ENCODE results near the gene NFIB.

Gene NFIB

GRCh38 chr9:14281136-14281795 lies 32.7 kb downstream of the NFIB start:
- no peak for DNase-seq (ENCODE audit: extremely low read depth in 1 of 2, low read depth in 1 of 2)

- no peak for DNase-seq (ENCODE audit: extremely low read depth in 1 of 2, low read depth in 1 of 2)
Observed at GRCh38 chr9:14279671-14280070, 34.3 kb downstream of the NFIB start.

- no peak for DNase-seq (ENCODE audit: extremely low read depth in 1 of 2, low read depth in 1 of 2)
Observed at GRCh38 chr9:14278291-14278721, 35.6 kb downstream of the NFIB start.

GRCh38 chr9:14277761-14278160 lies 36.2 kb downstream of the NFIB start:
- no peak for DNase-seq (ENCODE audit: extremely low read depth in 1 of 2, low read depth in 1 of 2)

GRCh38 chr9:14277244-14277643 lies 36.7 kb downstream of the NFIB start:
- no peak for DNase-seq (ENCODE audit: extremely low read depth in 1 of 2, low read depth in 1 of 2)

- no peak for DNase-seq (ENCODE audit: extremely low read depth in 1 of 2, low read depth in 1 of 2)
Observed at GRCh38 chr9:14275331-14275730, 38.6 kb downstream of the NFIB start.

GRCh38 chr9:14273696-14274121 lies 40.2 kb downstream of the NFIB start:
- DNase-seq (ENCODE audit: extremely low read depth in 1 of 2, low read depth in 1 of 2), result no peak

GRCh38 chr9:14272927-14273528 lies 40.9 kb downstream of the NFIB start:
- no peak for DNase-seq (ENCODE audit: extremely low read depth in 1 of 2, low read depth in 1 of 2)

- no peak for DNase-seq (ENCODE audit: extremely low read depth in 1 of 2, low read depth in 1 of 2)
Observed at GRCh38 chr9:14271093-14271673, 42.8 kb downstream of the NFIB start.

GRCh38 chr9:14270358-14271092 lies 43.4 kb downstream of the NFIB start:
- no peak for DNase-seq (ENCODE audit: extremely low read depth in 1 of 2, low read depth in 1 of 2)

- no peak for DNase-seq (ENCODE audit: extremely low read depth in 1 of 2, low read depth in 1 of 2)
Observed at GRCh38 chr9:14269916-14270315, 44.0 kb downstream of the NFIB start.

- DNase-seq (ENCODE audit: extremely low read depth in 1 of 2, low read depth in 1 of 2), result no peak
Observed at GRCh38 chr9:14263707-14264483, 50.0 kb downstream of the NFIB start.

GRCh38 chr9:14262827-14263226 lies 51.1 kb downstream of the NFIB start:
- DNase-seq (ENCODE audit: extremely low read depth in 1 of 2, low read depth in 1 of 2), result no peak

GRCh38 chr9:14261616-14262015 lies 52.3 kb downstream of the NFIB start:
- no peak for DNase-seq (ENCODE audit: extremely low read depth in 1 of 2, low read depth in 1 of 2)

GRCh38 chr9:14260101-14260500 lies 53.8 kb downstream of the NFIB start:
- DNase-seq (ENCODE audit: extremely low read depth in 1 of 2, low read depth in 1 of 2), result no peak

GRCh38 chr9:14258660-14259239 lies 55.2 kb downstream of the NFIB start:
- DNase-seq (ENCODE audit: extremely low read depth in 1 of 2, low read depth in 1 of 2), result no peak

- no peak for DNase-seq (ENCODE audit: extremely low read depth in 1 of 2, low read depth in 1 of 2)
Observed at GRCh38 chr9:14258156-14258555, 55.8 kb downstream of the NFIB start.

- no peak for DNase-seq (ENCODE audit: extremely low read depth in 1 of 2, low read depth in 1 of 2)
Observed at GRCh38 chr9:14256588-14256987, 57.4 kb downstream of the NFIB start.

GRCh38 chr9:14251154-14252071 lies 62.5 kb downstream of the NFIB start:
- no peak for DNase-seq (ENCODE audit: extremely low read depth in 1 of 2, low read depth in 1 of 2)

GRCh38 chr9:14250794-14251153 lies 63.2 kb downstream of the NFIB start:
- no peak for DNase-seq (ENCODE audit: extremely low read depth in 1 of 2, low read depth in 1 of 2)
